K562 treated with DMSO at 1 percent for 48 hours (cell line): ENCODE measurements around the gene STX4. TPM values are rescaled to one million over a fixed set of nuclear protein-coding genes. Genes with fewer than 3 reads are reported as not detected.

Source experiments
- total RNA-seq: library from RNA; unstranded; fragments of 300-600 nt; gene quantifications from 2 replicates; pipeline ENCODE4 v1.2.3, GENCODE V29; 2022; ENCODE audit warnings: low replicate concordance; ENCODE audit errors: extremely low read depth

The STX4 gene, protein sequence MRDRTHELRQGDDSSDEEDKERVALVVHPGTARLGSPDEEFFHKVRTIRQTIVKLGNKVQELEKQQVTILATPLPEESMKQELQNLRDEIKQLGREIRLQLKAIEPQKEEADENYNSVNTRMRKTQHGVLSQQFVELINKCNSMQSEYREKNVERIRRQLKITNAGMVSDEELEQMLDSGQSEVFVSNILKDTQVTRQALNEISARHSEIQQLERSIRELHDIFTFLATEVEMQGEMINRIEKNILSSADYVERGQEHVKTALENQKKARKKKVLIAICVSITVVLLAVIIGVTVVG
- total RNA-seq: not detected in 2 replicates

DNA sequence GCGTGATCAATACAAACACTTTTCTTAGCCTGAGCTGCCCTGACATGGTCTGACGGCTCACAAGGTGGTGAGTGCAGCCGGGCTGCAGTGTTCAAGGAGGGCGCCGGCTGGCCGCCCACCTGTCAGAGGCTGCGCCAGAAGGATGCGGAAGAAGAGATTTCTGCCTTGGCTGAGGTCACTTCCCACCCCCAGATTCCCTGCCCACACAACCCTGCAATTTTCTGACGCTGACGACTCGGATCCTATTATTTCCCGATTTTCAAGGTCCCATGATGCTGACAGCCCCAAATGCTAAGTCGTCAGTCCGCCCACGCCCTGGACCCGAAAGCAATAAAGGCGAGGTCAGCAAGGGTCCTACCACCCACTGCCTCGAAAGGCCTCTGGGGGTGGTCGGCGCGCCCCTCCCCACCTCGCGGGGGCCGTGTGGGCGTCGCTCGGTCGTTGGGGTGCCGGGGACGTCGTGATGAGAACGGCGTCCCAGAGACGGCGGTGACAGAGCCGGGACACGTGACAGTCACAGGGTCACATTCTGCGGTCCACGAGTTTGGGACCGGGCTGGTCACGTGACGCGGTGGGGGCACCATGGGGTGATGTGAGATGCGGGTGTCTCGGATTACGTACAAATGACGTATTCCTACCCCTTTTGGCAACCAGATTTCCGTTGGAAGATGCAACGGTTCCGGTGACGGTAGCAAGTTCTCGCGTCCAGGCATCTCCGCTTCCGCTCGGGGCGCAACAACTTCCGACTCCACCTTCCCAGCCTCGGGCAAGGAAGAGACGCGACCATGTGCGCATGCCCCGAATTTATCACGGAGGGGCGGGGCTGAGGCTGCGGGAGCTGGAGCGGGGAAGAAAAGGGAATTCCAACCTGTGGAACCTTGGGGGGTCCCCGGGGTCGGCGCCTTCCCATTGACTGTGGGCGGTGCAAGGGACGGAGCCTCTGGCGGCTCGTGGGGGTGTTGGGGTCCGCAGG lies at the start of gene STX4:
Gene STX4 (plus strand): TSS at position 823 of the 973 bp plus-strand sequence. CDS start 248 bp downstream, outside the sequence.

DNA sequence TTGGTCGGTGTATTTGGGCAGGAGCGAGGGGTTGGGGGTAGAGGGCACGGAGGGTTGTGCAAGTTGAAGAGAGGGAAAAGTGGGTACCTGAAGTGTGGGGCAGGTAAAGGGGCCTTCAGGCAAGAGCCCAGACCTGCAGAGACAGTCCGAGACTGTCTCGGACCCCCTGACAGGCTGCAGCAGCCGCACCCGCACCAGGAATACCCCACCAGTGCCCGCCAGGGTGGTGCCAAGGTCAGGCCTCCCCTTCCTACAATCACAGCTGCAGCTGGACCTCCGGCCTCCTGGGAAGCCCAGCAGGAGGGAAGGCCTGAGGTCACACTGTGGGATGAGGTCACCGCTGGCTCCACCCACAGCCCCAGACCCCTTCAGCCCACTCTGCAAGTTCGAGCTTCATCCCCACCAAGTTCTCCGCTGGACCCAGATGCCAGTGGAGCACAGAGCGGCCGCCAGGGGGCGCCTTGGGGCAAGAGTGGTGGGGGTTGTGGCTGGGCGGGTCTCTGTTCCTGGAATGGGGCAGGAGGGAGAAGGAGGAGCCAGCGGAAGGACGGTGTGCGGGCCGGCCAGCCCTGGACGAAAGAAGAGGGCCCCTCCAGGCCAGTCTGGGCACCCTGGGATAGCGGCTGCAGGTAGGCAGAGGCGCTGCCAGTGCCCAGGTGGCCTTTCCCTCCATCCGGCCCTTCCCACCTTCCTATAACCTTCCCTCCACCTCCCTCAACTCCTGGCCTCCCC lies 48.5 kb upstream of the STX4 start, which contains the start of gene HSD3B7:
Gene HSD3B7 (plus strand): TSS at position 539 of the 732 bp plus-strand sequence. CDS start 452 bp downstream, outside the sequence.

DNA sequence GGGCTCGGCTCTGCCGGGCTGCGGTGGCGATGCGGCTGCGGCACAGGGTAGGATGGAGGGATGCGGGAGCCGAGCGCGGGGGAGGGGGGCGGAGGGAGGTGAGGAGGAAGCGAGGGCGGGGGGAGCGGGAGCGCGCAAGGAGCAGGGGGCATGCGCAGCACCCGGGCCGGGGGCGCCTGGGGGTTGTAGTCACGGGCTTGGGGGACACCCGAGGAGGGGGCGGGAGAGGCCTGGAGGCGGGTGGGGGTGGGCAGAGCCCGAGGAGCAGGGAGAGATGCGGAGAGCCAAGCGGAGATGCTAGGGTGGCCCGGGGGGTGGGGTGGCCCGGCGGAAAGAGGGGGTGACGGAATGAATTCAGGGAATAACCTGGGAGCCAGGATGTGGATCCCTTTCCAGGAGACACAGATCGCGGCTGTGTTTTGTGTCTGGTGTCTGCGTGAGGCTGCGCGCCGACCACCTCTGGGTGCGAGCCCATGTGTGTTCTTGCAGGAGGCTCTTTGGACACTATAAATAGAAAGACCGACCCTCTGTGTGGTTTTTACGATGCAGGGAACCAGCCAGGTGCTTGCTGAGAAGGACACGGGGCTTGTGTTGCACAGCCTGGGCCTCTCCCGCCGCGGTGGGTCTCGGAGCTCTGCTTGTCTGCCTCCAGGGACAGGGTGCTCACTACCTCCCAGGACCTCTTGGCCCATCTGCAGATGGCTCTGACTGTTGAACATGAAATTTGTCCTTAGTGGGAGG lies 22.6 kb upstream of the STX4 start, which contains the start of gene STX1B:
Gene STX1B (minus strand): TSS at position 54 of the 741 bp plus-strand sequence. CDS start 242 bp downstream, outside the sequence.

DNA sequence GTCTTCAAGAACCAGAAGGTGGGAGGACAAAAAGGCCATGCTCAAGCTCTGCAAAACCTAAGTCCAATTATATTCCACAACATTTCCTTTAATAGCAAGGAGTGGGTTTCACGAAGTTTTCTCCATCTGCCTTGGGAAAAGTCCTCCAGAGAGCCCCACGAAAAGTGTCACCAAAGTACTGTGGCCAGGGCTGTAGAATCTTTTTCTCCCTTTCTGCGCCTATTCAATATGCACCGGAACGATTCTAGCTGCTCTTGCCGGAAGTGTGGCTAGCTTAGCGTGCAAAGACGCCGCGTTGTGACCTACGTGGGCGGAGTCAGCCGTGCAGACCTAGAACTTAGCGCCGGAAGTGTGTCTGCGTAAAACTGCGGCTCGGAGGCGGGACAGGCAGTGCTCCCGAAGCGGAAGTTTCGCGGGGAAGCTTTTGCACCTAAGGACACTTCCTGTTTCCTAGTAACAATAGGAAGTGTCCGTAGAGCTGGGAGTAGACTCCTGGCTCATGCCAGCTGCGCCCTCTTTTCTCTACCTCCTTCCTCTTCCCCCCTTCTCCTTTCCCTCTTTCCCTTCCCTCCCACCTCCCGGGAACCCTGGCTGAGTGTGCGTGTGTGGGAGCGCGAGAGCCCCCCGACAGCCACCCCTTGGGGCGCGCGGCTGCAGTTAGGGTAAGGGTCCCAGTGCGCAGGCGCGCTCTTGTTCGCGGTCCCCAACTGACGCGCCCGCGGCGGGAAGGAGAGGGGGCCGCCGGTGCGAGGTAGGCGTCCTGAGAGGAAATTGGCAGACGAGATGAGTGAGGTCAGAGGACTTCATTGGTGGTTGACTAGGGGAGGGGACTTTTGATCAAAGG lies 40.8 kb downstream of the STX4 start, which contains the start of the genes ZNF646 and ZNF668:
Gene ZNF646 (plus strand): TSS at position 453 of the 844 bp plus-strand sequence. CDS start 1,903 bp downstream, outside the sequence.
Gene ZNF668 (minus strand): TSS at position 271 of the 844 bp plus-strand sequence. CDS start 9,781 bp downstream, outside the sequence.

DNA sequence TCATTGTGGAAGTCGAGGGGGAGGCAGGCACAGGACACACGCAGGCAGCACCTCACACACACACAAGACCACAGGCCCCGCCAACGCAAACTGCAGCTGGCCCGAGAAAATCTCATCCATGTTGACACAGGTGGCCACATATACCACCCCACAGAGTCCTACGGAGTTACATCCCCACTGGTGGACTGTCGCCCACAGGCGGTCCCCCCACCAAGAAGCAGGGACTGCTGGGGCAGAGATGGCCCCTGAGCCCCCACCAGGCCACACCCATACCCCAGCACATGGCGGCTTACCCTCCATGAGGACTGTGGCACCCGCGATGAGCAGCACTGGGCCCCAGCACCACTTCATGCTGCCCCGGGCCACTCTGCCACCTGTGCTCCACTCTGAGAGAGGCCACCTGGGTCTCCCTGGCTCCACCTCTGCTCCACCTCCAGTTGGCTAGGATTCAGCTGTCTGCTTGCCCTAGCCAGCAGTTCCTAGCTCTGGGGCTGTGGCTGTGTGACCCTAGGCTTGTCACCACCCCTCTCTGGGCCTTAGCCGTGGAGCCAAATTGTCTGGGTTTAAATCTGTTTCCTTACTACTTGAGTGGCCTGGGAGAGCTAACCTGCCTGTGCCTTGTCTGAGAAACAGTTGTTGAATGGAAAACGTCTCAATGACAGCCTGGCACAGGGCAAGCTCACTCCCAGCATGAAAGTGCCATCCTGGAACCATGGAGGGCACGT lies 55.3 kb downstream of the STX4 start, which contains the start of gene PRSS53:
Gene PRSS53 (minus strand): TSS at position 485 of the 725 bp plus-strand sequence. CDS start 134 bp downstream, at position 351.

Other genes with a start within 250 kb of the STX4 start
- not detected in 2 replicates for gene ZNF629, start 246.4 kb upstream of the STX4 start, total RNA-seq
- not detected in 2 replicates for gene BCL7C, start 139.5 kb upstream of the STX4 start, total RNA-seq
- gene CTF1, start 136.9 kb upstream of the STX4 start, total RNA-seq: not detected in 2 replicates
- not detected in 2 replicates for gene FBXL19, start 110.0 kb upstream of the STX4 start, total RNA-seq
- gene ORAI3, start 84.5 kb upstream of the STX4 start, total RNA-seq: not detected in 2 replicates
- gene SETD1A, start 75.8 kb upstream of the STX4 start, total RNA-seq: not detected in 2 replicates
- not detected in 2 replicates for gene HSD3B7, start 48.4 kb upstream of the STX4 start, total RNA-seq
- not detected in 2 replicates for gene STX1B, start 22.9 kb upstream of the STX4 start, total RNA-seq
- not detected in 2 replicates for gene ZNF668, start 40.7 kb downstream of the STX4 start, total RNA-seq
- gene ZNF646, start 40.9 kb downstream of the STX4 start, total RNA-seq: not detected in 2 replicates
- gene PRSS53, start 55.4 kb downstream of the STX4 start, total RNA-seq: not detected in 2 replicates
- gene VKORC1, start 61.2 kb downstream of the STX4 start, total RNA-seq: not detected in 2 replicates
- gene BCKDK, start 74.8 kb downstream of the STX4 start, total RNA-seq: not detected in 2 replicates
- gene KAT8, start 84.1 kb downstream of the STX4 start, total RNA-seq: not detected in 2 replicates
- gene PRSS8, start 102.2 kb downstream of the STX4 start, total RNA-seq: not detected in 2 replicates
- gene PRSS36, start 116.5 kb downstream of the STX4 start, total RNA-seq: not detected in 2 replicates
- gene FUS, start 146.6 kb downstream of the STX4 start, total RNA-seq: not detected in 2 replicates
- not detected in 2 replicates for gene PYCARD, start 169.2 kb downstream of the STX4 start, total RNA-seq
- not detected in 2 replicates for gene TRIM72, start 180.6 kb downstream of the STX4 start, total RNA-seq
- gene PYDC1, start 183.6 kb downstream of the STX4 start, total RNA-seq: not detected in 2 replicates
- gene ITGAM, start 226.4 kb downstream of the STX4 start, total RNA-seq: not detected in 2 replicates